ENCODE data around the gene GALNT2.

Gene GALNT2

GRCh38 chr1:230066466-230067404, at the start of gene GALNT2:
Gene GALNT2, plus strand, starts transcription at chr1:230067238. Its CDS starts 43 bp downstream, at chr1:230067281.
- no peak for TF ChIP-seq CTCF (conservative IDR thresholded peaks at IDR 0.05)
- peak within 1 kb of the TSS; percentile 88 for H3K27ac ChIP-seq

- no peak for TF ChIP-seq CTCF (conservative IDR thresholded peaks at IDR 0.05)
- no peak overlapping the region for H3K27ac ChIP-seq
Observed at GRCh38 chr1:230020451-230020850, 46.6 kb upstream of the GALNT2 start.

- no peak for TF ChIP-seq CTCF (conservative IDR thresholded peaks at IDR 0.05)
- no peak overlapping the region for H3K27ac ChIP-seq
Observed at GRCh38 chr1:230022666-230023380, 44.2 kb upstream of the GALNT2 start.

GRCh38 chr1:230025686-230026085, 41.4 kb upstream of the GALNT2 start:
- no peak for TF ChIP-seq CTCF (conservative IDR thresholded peaks at IDR 0.05)

GRCh38 chr1:230026139-230026538, 40.9 kb upstream of the GALNT2 start:
- TF ChIP-seq CTCF (conservative IDR thresholded peaks at IDR 0.05) = no peak
- H3K27ac ChIP-seq = no peak overlapping the region

More at GRCh38 chr1:230025686-230026085, 41.4 kb upstream of the GALNT2 start:
- H3K27ac ChIP-seq = no peak overlapping the region

- TF ChIP-seq CTCF (conservative IDR thresholded peaks at IDR 0.05) = no peak
Observed at GRCh38 chr1:230026572-230026971, 40.5 kb upstream of the GALNT2 start.

GRCh38 chr1:230028602-230029223, 38.3 kb upstream of the GALNT2 start:
- no peak overlapping the region for H3K27ac ChIP-seq
- TF ChIP-seq CTCF (conservative IDR thresholded peaks at IDR 0.05) = no peak

More at GRCh38 chr1:230026572-230026971, 40.5 kb upstream of the GALNT2 start:
- no peak overlapping the region for H3K27ac ChIP-seq
